H1 (cell line): ENCODE results near the gene OR4F6. TPM values are rescaled to one million over a fixed set of nuclear protein-coding genes. Genes with fewer than 3 reads are reported as not detected.

ENCODE experiments used
- CTCF ChIA-PET: fragments of 300-600 bp; sonication (Branson Sonifier 250); formaldehyde crosslinking; loops from one replicate; lab custom pipeline; 2021; ENCODE audit not compliant: partially characterized antibody; lab: Charles Lee
- POLR2A ChIA-PET: fragments of 300-600 bp; sonication (Branson Sonifier 250); formaldehyde crosslinking; loops from one replicate; lab custom pipeline; 2021; ENCODE audit warnings: inconsistent platforms; ENCODE audit not compliant: partially characterized antibody; lab: Charles Lee
- DNase-seq, 2 experiments: peaks; one replicate each; pipeline versions ENCODE4 v3.0.0 to v3.0.0-alpha.2; 2010 to 2022; ENCODE audit warnings: low spot score in 2 of 2, low read depth in 1 of 2, mixed read lengths in 1 of 2
- FAIRE-seq: peaks from 2 replicates; lab custom pipeline; 2011; peaks lifted over from hg19 to GRCh38; lab: Jason Lieb, UNC
- H2AFZ ChIP-seq: 2 replicates; pipeline ENCODE4 v1.8.1; 2012; ENCODE audit warnings: low read length, inconsistent platforms
- H2AK5ac ChIP-seq: 2 replicates; pipeline ENCODE4 v1.6.1; 2013; ENCODE audit warnings: low read depth, low read length
- H2BK120ac ChIP-seq: replicated peaks from 2 replicates; pipeline ENCODE3; 2013; ENCODE audit warnings: low read depth, low read length, inconsistent platforms
- H2BK12ac ChIP-seq: 2 replicates; pipeline ENCODE4 v1.6.1; 2013; ENCODE audit warnings: low read depth, low read length
- H2BK15ac ChIP-seq: 2 replicates; pipeline ENCODE4 v1.6.1; 2013; ENCODE audit warnings: low read length
- H2BK20ac ChIP-seq: 2 replicates; pipeline ENCODE4 v1.6.1; 2013; ENCODE audit warnings: low read length
- H2BK5ac ChIP-seq: 2 replicates; pipeline ENCODE4 v1.6.1; 2013; ENCODE audit warnings: low read depth, low read length
- H3K14ac ChIP-seq: 2 replicates; pipeline ENCODE4 v1.6.1; 2013; ENCODE audit warnings: inconsistent platforms; ENCODE audit not compliant: insufficient read length
- H3K18ac ChIP-seq: 2 replicates; pipeline ENCODE4 v1.6.1; 2013; ENCODE audit warnings: low read length; ENCODE audit errors: extremely low read depth
- H3K23ac ChIP-seq: 2 replicates; pipeline ENCODE4 v1.6.1; 2013; ENCODE audit warnings: inconsistent platforms; ENCODE audit not compliant: insufficient read length
- H3K23me2 ChIP-seq: 2 replicates; pipeline ENCODE4 v1.6.1; 2013; ENCODE audit warnings: low read depth, low read length
- H3K27ac ChIP-seq: 2 replicates; pipeline ENCODE4 v1.6.1; 2011; ENCODE audit warnings: low read depth, low read length, inconsistent platforms
- H3K27me3 ChIP-seq, 4 experiments: replicated peaks in 1 of 4; 1 replicate in 1 of 4; 2 replicates in 3 of 4; pipeline versions ENCODE4 v1.6.1 to v1.8.1; 2011 to 2013; ENCODE audit warnings: low read length in 3 of 4, mild to moderate bottlenecking in 3 of 4, inconsistent platforms in 2 of 4, mixed read lengths in 2 of 4, moderate library complexity in 1 of 4; ENCODE audit not compliant: control insufficient read depth in 3 of 4, insufficient read depth in 3 of 4; ENCODE audit errors: extremely low read depth in 1 of 4
- H3K36me3 ChIP-seq, 4 experiments: 2 replicates each; pipeline versions ENCODE4 v1.6.1 to v1.8.1; 2011 to 2013; ENCODE audit warnings: mild to moderate bottlenecking in 4 of 4, low read length in 3 of 4, moderate library complexity in 2 of 4, control low read depth in 1 of 4, inconsistent platforms in 1 of 4; ENCODE audit not compliant: insufficient read depth in 4 of 4, control insufficient read depth in 2 of 4
- H3K4ac ChIP-seq: replicated peaks from 2 replicates; pipeline ENCODE3; 2013; ENCODE audit warnings: low read length, low read depth, mixed read lengths, inconsistent platforms; ENCODE audit not compliant: insufficient read length
- H3K4me1 ChIP-seq, 4 experiments: replicated peaks in 1 of 4; 1 replicate in 1 of 4; 2 replicates in 3 of 4; pipeline versions ENCODE4 v1.6.1 to v1.8.1; 2011 to 2013; ENCODE audit warnings: low read length in 3 of 4, inconsistent platforms in 2 of 4, mixed read lengths in 1 of 4; ENCODE audit not compliant: insufficient read depth in 4 of 4, control insufficient read depth in 3 of 4
- H3K4me2 ChIP-seq, 2 experiments: 2 replicates each; pipeline versions ENCODE4 v1.6.1 to v1.8.1; 2011 to 2013; ENCODE audit warnings: low read depth in 2 of 2, low read length in 2 of 2, control low read depth in 1 of 2, inconsistent platforms in 1 of 2, mild to moderate bottlenecking in 1 of 2; ENCODE audit not compliant: insufficient read depth in 1 of 2
- H3K4me3 ChIP-seq, 4 experiments: fragments of 200-600, 300-600 bp in 1 of 4; sonication (generic), shearing (Covaris generic), sonication (Bioruptor Twin) in 1 of 4; 2 replicates each; pipeline versions ENCODE4 v1.5.1 to v1.8.1; 2011 to 2016; ENCODE audit warnings: low read length in 4 of 4, low read depth in 3 of 4, control low read depth in 2 of 4, inconsistent platforms in 2 of 4, mild to moderate bottlenecking in 2 of 4, mixed read lengths in 1 of 4, moderate library complexity in 1 of 4; ENCODE audit not compliant: insufficient read depth in 2 of 4; ENCODE audit errors: extremely low read depth in 1 of 4
- H3K56ac ChIP-seq: replicated peaks from 2 replicates; pipeline ENCODE3; 2013; ENCODE audit warnings: low read depth, mild to moderate bottlenecking, mixed read lengths, low read length, inconsistent platforms; ENCODE audit not compliant: insufficient read length
- H3K79me1 ChIP-seq: 2 replicates; pipeline ENCODE4 v1.6.1; 2013; ENCODE audit warnings: low read depth, low read length, control low read depth
- H3K79me2 ChIP-seq, 2 experiments: 2 replicates each; pipeline versions ENCODE4 v1.6.1 to v1.8.1; 2012 to 2013; ENCODE audit warnings: low read length in 2 of 2, mild to moderate bottlenecking in 2 of 2, inconsistent platforms in 1 of 2; ENCODE audit not compliant: insufficient read depth in 2 of 2, control insufficient read depth in 1 of 2
- H3K9ac ChIP-seq, 4 experiments: replicated peaks in 1 of 4; 1 replicate in 1 of 4; 2 replicates in 3 of 4; pipeline versions ENCODE4 v1.6.1 to v1.8.1; 2011 to 2013; ENCODE audit warnings: low read depth in 3 of 4, low read length in 3 of 4, control low read depth in 2 of 4, mild to moderate bottlenecking in 2 of 4, moderate library complexity in 2 of 4, inconsistent platforms in 1 of 4; ENCODE audit errors: extremely low read depth in 1 of 4
- H3K9me3 ChIP-seq, 2 experiments: 2 replicates each; pipeline versions ENCODE4 v1.6.1 to v1.8.1; 2012 to 2013; ENCODE audit warnings: mild to moderate bottlenecking in 2 of 2, moderate library complexity in 2 of 2, control low read depth in 1 of 2, inconsistent platforms in 1 of 2, low read depth in 1 of 2, low read length in 1 of 2, mixed read lengths in 1 of 2; ENCODE audit not compliant: insufficient read depth in 2 of 2
- H4K20me1 ChIP-seq, 2 experiments: replicated peaks in 1 of 2; 2 replicates each; pipeline versions ENCODE3 to v1.8.1; 2011 to 2013; ENCODE audit warnings: inconsistent platforms in 2 of 2, low read length in 2 of 2, mild to moderate bottlenecking in 1 of 2; ENCODE audit not compliant: insufficient read depth in 2 of 2, control insufficient read depth in 1 of 2
- H4K5ac ChIP-seq: 2 replicates; pipeline ENCODE4 v1.6.1; 2013; ENCODE audit warnings: low read length, low read depth, mixed read lengths, inconsistent platforms; ENCODE audit not compliant: insufficient read length
- H4K8ac ChIP-seq: 2 replicates; pipeline ENCODE4 v1.8.0; 2013; ENCODE audit warnings: mild to moderate bottlenecking, moderate library complexity, low read length, inconsistent platforms; ENCODE audit not compliant: insufficient read depth; ENCODE audit errors: extremely low read depth
- H4K91ac ChIP-seq: replicated peaks from 2 replicates; pipeline ENCODE3; 2013; ENCODE audit warnings: low read length, mixed read lengths, inconsistent platforms; ENCODE audit not compliant: insufficient read length
- CBX5 ChIP-seq: fragments of 300-800, 300-1000 bp; sonication (generic); IDR thresholded peaks from 2 replicates; pipeline ENCODE4 v1.7.1; 2016; ENCODE audit warnings: antibody characterized with exemption, low read length, low read depth
- CHD1 ChIP-seq: IDR thresholded peaks from 2 replicates; pipeline ENCODE4 v1.6.1; 2012; ENCODE audit warnings: low read depth, low read length, improper control_type of control experiment
- EZH2 ChIP-seq: fragments of 200-600 bp; sonication (generic); IDR thresholded peaks from 2 replicates; pipeline ENCODE4 v1.7.1; 2012; ENCODE audit warnings: low read depth, mild to moderate bottlenecking, moderate library complexity, low read length, inconsistent platforms; ENCODE audit not compliant: severe bottlenecking
- POLR2AphosphoS5 ChIP-seq: IDR thresholded peaks from 2 replicates; pipeline ENCODE4 v1.6.1; 2011; ENCODE audit warnings: low read depth, low read length
- POU5F1 ChIP-seq: IDR thresholded peaks from 2 replicates; pipeline ENCODE4 v1.6.1; 2011; ENCODE audit warnings: low read depth, mild to moderate bottlenecking, low read length, moderate library complexity
- RAD21 ChIP-seq, 2 experiments: IDR thresholded peaks in 1 of 2; conservative IDR thresholded peaks in 1 of 2; 2 replicates each; pipeline ENCODE4 v1.6.1; 2011; ENCODE audit warnings: low read depth in 2 of 2, low read length in 2 of 2, improper control_type of control experiment in 1 of 2, inconsistent platforms in 1 of 2, mild to moderate bottlenecking in 1 of 2, moderate library complexity in 1 of 2
- RBBP5 ChIP-seq: IDR thresholded peaks from 2 replicates; pipeline ENCODE4 v1.7.1; 2012; ENCODE audit warnings: low read depth, mild to moderate bottlenecking, inconsistent platforms, low read length, moderate library complexity, borderline replicate concordance
- RFX5 ChIP-seq: IDR thresholded peaks from 2 replicates; pipeline ENCODE4 v1.6.1; 2011; ENCODE audit warnings: low read depth, low read length, improper control_type of control experiment, borderline replicate concordance
- RXRA ChIP-seq: IDR thresholded peaks from 2 replicates; pipeline ENCODE4 v1.6.1; 2011; ENCODE audit warnings: low read depth, mild to moderate bottlenecking, low read length, moderate library complexity; ENCODE audit not compliant: insufficient read depth
- SP4 ChIP-seq: IDR thresholded peaks from 2 replicates; pipeline ENCODE4 v1.6.1; 2012; ENCODE audit warnings: low read length, inconsistent platforms
- SUZ12 ChIP-seq: fragments of 200-600 bp; sonication (generic); IDR thresholded peaks from 2 replicates; pipeline ENCODE4 v1.6.1; 2012; ENCODE audit warnings: mild to moderate bottlenecking, inconsistent platforms, low read length, moderate library complexity, mixed read lengths
- TEAD4 ChIP-seq: IDR thresholded peaks from 2 replicates; pipeline ENCODE4 v1.6.1; 2012; ENCODE audit warnings: low read depth, low read length, inconsistent platforms, mixed read lengths
- WGBS, 2 experiments: shearing (Covaris generic) in 1 of 2; methylation state at CpG; one replicate each; pipeline versions ENCODE4 v1.1.6 to v1.1.7; 2013 to 2015; ENCODE audit warnings: low lambda C conversion rate in 2 of 2, mixed read lengths in 2 of 2, inconsistent platforms in 1 of 2, low coverage in 1 of 2, missing lambda C conversion rate in 1 of 2; ENCODE audit not compliant: insufficient replicate concordance in 2 of 2, insufficient coverage in 1 of 2, insufficient read length in 1 of 2; ENCODE audit errors: extremely low coverage in 1 of 2, missing lambda C conversion rate in 1 of 2; 5-methylcytosine and 5-hydroxymethylcytosine counted together
- polyA plus RNA-seq, 7 experiments: library from polyadenylated mRNA; depleted of rRNA in 3 of 7; stranded (reverse) in 5 of 7; unstranded in 2 of 7; fragments of >200 nt in 5 of 7; fragments of 200-250 nt in 2 of 7; gene quantifications; 1 replicate in 5 of 7; 2 replicates in 1 of 7; 4 replicates in 1 of 7; pipeline versions ENCODE4 v1.2.1 to v1.2.3, GENCODE V29; 2011 to 2013; ENCODE audit warnings: missing spikeins in 2 of 7, mixed read lengths in 2 of 7
- total RNA-seq: library from RNA; stranded (reverse); fragmentation: NEBNext Ultra II Directional; extraction: Animal tissue kit (Norgen Biotek cat#: 25700); gene quantifications from 2 replicates; pipeline ENCODE4 v1.2.1, GENCODE V29; 2021
- TF ChIP-seq, protein P1 (sequence below): IDR thresholded peaks from 2 replicates; pipeline ENCODE4 v1.6.1; 2012; ENCODE audit warnings: inconsistent platforms

Gene OR4F6
- total and polyA plus RNA-seq, 2 of the 8 experiments (the other 6 are each of a cell fraction or from before 2014, with no cell fraction given), result not detected

DNA sequence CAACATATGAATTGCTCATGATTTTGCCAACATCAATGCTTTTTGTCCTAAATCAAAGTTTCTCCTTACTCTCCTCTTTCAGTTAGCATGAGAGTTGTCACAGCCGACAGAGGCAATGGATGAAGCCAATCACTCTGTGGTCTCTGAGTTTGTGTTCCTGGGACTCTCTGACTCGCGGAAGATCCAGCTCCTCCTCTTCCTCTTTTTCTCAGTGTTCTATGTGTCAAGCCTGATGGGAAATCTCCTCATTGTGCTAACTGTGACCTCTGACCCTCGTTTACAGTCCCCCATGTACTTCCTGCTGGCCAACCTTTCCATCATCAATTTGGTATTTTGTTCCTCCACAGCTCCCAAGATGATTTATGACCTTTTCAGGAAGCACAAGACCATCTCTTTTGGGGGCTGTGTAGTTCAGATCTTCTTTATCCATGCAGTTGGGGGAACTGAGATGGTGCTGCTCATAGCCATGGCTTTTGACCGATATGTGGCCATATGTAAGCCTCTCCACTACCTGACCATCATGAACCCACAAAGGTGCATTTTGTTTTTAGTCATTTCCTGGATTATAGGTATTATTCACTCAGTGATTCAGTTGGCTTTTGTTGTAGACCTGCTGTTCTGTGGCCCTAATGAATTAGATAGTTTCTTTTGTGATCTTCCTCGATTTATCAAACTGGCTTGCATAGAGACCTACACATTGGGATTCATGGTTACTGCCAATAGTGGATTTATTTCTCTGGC lies 2.5 kb downstream of the OR4F6 start:
- Histone ChIP-seq H3K4me3 (no peak overlapping the region), H3K36me3 (no peaks in the 10 kb centered on the region), H4K20me1 (no peaks in the 10 kb centered on the region), H2AFZ (no peak overlapping the region), H3K27me3 (no peaks in the 10 kb centered on the region), H3K79me1 (no peaks in the 10 kb centered on the region), H3K18ac (no peak overlapping the region), H4K5ac (no peak overlapping the region), H3K9ac (no peak overlapping the region), H4K91ac (no peak overlapping the region), H3K27ac (no peak overlapping the region), H3K79me2 (no peaks in the 10 kb centered on the region), H3K56ac (no peak overlapping the region), H3K4me2 (no peak overlapping the region), H3K23me2 (peaks cover 2% of the 10 kb centered on the region; the same call in 1 of the 2 replicates), H3K14ac (no peak overlapping the region), H2BK120ac (no peak overlapping the region), H3K23ac (no peak overlapping the region), H3K9me3 (peaks cover 10 to 22% of the 10 kb centered on the region in 2 experiments; a peak in 2 of 4 replicates), H4K8ac (no peak overlapping the region), H3K4me1 (no peaks in the 10 kb centered on the region), H2BK5ac (no peak overlapping the region), H2BK15ac (no peak overlapping the region), H2AK5ac (no peak overlapping the region), H2BK20ac (no peak overlapping the region), H3K4ac (no peak overlapping the region), H2BK12ac (no peak overlapping the region)
- DNase-seq (no peak), FAIRE-seq (no peak)
- ChIA-PET CTCF (no interaction called here), POLR2A (no interaction called here)
- 90% methylated on average over 6 of the region's 6 CpGs; no CpG with 5 or more reads in 1 of the 2 experiments for WGBS, 2 experiments
- TF ChIP-seq SUZ12, result no peak
- TF ChIP-seq POU5F1, result no peak
- TF ChIP-seq RBBP5, result no peak
- no peak for TF ChIP-seq RXRA
- TF ChIP-seq EZH2, result no peak
- no peak for TF ChIP-seq SP4
- no peak for TF ChIP-seq RAD21 (IDR thresholded peaks at IDR 0.05 in 1 of 2, conservative IDR thresholded peaks at IDR 0.05 in 1 of 2; ENCODE audit: low read depth in 2 of 2, low read length in 2 of 2)
- TF ChIP-seq, protein P1, sequence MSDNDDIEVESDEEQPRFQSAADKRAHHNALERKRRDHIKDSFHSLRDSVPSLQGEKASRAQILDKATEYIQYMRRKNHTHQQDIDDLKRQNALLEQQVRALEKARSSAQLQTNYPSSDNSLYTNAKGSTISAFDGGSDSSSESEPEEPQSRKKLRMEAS, result no peak
- TF ChIP-seq RFX5, result no peak
- no peak for TF ChIP-seq CBX5
- TF ChIP-seq CHD1, result no peak
- TF ChIP-seq TEAD4, result no peak
- TF ChIP-seq POLR2AphosphoS5, result no peak
